ENCODE measurements around the gene EMSY. TPM values are rescaled to one million over a fixed set of nuclear protein-coding genes. Genes with fewer than 3 reads are reported as not detected.

Gene EMSY
- total RNA-seq, 1 donor from 2014 or later: 28.9 TPM

DNA sequence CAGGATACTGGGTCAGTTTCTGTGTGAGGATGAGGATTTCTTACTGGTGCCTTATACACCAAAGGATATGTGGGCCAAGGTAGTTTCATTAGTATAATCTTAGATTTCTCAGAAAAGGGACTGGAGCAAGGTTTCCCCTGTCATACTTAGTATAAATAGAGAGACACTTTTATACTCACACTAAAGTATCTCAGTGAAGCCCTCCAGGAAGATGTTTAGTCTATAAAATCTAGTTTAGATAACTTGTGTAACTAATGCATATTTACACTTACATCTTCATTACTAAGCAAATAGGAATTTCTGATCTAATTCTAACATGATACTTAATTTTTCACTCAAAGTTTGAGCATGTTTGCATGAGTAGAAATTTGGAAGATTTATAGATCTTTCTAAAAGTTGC, 11.1 kb downstream of the EMSY start:
- FAIRE-seq (no peak), DNase-seq (ENCODE audit: low spot score in 2 of 2) (no peak)

DNA sequence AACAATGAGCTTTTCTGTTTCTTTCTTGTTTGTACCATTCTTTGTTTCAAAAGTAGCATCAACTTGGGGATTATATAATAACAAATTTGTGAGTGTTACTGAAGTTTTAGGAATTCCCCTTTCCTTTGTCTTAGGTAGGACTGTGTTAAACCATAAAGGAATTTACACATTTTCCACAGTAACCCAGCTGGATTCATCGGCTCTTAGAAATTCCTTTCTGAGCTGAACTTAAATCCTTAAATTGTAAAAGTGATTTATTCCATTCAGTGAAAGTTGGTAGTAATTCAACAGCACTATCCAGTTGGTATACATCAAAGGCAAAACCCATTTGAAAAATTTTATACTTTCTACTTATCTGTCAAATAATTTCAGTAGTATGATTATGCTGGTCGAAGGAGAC, 11.8 kb downstream of the EMSY start:
- FAIRE-seq (no peak), DNase-seq (ENCODE audit: low spot score in 2 of 2) (no peak)

DNA sequence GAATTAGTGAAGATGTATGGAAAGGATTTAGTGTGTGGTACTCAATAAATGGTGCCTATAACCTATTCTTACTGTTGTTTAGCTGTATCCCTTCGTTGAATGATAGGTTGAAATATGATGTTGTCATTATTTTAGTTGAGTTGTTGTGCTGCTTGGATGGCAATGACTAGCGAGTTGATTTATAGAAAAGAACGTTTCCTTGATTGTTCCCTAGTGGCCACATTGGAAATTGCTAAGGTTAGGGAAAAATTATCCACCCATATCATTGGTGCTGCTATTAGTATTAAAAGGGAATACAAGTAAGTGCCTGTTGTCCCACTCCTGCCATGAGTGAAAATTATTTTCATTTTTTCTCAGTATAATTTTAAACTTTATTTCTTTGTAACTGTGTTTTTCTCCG, 14.5 kb downstream of the EMSY start:
- FAIRE-seq (no peak), DNase-seq (ENCODE audit: low spot score in 2 of 2) (no peak)

DNA sequence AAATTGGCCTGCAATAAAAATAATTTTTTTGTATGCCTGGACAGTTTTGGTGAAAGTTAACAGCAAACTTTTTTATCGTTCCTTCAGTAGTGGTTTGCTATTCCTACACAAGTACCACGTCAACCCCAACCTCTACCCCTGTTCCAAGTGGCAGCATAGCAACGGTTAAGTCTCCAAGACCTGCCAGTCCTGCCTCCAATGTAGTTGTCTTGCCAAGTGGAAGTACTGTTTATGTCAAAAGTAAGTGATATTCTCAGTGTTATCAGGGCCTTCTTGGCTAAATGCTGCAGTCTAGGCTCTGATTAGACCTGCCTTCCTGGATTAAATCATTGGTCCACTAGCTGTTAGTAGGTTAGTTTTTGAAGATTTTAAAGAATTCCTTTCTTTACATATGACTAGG, 15.0 kb downstream of the EMSY start:
- FAIRE-seq (no peak), DNase-seq (ENCODE audit: low spot score in 2 of 2) (no peak)

DNA sequence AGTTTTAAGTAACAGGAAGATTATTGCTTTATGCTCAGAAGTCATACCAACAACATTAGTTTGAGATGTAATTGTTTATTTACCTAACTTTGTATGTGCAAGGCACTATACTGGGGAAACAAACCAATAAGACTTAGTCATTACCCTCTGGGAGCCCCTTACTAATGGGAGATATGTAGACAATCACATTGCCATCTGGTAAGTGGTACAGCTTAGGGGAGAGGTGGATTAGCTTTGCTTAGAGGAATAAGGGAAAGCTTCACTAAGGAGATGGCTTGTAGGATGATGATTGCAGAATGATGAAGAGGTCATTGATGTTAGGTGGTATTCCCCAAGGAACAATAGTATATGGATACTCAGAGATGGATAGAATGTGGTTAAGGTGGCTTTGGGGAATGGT, 17.5 kb downstream of the EMSY start:
- FAIRE-seq (no peak), DNase-seq (ENCODE audit: low spot score in 2 of 2) (no peak)

DNA sequence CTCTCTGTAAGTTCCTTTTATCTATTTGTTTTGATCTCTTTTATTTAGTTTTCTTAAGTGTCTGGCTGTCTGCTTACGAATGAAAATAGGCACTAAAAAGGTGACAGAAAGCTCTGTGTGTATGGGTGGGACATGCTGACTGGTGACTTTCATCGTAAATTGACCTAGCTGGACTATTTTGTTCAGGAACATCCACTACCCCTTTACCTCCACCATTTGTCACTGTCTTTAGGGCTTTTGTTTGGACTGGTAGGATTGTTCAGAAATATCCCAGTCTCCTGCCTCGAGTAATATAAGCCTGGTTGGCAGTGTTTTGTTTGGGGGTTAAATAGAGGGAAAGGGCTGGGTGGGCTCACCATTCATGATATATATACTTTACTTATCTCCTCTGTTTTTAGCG, 20.9 kb downstream of the EMSY start:
- FAIRE-seq (no peak), DNase-seq (ENCODE audit: low spot score in 2 of 2) (no peak)

DNA sequence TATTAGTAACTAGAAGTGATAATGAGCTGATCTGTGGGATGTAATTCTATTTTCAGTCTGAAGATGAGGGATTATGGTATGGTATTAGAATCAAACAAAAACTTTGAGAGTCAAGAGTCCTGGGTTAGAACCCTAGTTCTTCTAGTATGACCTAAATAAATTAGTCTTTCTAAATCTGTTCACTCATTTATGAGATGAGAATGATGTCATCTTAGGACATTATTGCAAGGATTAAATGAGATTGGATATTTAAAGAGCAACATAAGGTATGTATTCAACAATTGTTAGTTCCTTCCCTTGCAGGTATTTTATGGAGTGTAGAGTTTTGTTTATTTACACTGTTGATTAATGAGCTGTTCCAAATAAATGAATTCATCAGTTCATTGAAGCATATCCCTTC, 21.8 kb downstream of the EMSY start:
- no peak for FAIRE-seq
- DNase-seq (ENCODE audit: low spot score in 2 of 2): no peak

DNA sequence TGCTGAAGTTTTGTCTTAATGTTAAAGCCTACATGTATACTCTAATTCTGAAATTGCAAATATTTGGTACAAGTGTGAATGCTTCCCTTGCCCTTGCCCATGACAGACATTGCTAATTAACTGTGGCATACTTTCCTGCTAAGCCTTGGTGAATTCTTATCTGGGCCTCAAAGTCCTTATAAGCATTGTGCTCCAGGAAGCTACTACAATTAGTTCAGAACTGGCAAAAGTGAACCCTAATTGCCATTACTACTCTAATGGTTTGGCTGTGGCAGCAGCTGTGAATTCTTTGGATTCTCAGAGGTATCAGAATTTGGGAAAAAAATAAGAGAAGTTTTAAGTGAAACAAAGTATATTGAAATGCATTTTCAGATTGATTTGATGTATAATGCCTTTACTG, 24.3 kb downstream of the EMSY start:
- DNase-seq (ENCODE audit: low spot score in 2 of 2) (no peak), FAIRE-seq (no peak)

DNA sequence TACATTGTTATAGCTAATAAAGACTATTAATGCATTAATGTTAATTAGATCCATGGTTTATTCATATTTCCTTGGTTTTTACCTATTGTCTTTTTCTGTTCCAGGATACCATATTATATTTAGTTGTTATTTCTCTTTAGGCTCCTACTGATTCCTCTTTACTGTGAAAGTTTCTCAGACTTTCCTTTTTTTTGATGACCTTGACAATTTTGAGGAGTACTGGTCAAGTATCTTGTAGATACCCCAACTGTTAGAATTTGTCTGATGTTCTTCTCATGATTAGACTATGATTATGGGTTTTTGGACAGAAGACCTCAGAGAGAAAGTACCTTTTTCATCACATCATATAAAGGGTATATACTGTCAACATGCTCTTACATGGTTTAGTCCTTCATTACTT, 26.6 kb downstream of the EMSY start:
- FAIRE-seq: no peak

DNA sequence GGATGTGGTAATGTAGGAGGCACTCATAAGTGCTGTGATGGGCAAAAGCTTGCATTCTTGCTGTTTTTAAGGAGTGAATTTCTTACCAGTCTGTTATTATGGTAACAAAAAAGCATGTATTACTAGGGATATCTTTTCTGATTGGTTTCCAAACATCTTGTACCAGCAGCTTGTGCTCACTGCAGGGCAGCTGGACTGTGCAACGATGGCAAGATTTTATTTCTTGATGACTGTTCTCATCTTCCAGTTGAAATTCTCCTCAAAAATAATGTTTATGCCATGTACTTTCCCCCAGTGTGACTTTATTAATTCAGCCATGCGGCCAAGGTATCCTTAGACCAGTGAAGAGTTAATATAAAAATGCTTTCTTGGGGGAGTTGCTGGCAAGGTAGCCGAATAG, 35.4 kb downstream of the EMSY start:
- DNase-seq (ENCODE audit: low spot score in 2 of 2) (no peak), FAIRE-seq (no peak)

More for the DNA sequence above, 26.6 kb downstream of the EMSY start:
- DNase-seq (ENCODE audit: low spot score in 2 of 2): no peak

DNA sequence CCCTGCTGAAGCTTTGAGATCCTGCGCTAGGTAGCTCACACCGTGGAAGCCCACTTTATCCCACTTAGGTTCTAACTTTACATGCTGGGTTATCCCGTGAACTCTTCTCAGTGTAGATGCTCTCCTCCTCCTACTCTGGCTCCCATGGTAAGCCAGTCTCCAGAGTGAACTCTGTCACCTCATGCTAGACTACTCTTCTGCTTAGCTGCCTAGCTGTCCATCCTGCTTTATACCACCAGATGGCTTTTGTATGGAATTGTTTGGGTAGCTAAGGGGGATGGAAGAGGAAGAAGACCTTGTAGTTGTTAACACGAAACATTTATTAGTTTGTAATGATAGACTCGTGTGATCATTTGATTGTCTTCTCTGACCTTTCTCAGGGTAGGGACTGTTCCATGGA, 46.8 kb downstream of the EMSY start:
- DNase-seq (ENCODE audit: low spot score in 2 of 2) (no peak), FAIRE-seq (no peak)

DNA sequence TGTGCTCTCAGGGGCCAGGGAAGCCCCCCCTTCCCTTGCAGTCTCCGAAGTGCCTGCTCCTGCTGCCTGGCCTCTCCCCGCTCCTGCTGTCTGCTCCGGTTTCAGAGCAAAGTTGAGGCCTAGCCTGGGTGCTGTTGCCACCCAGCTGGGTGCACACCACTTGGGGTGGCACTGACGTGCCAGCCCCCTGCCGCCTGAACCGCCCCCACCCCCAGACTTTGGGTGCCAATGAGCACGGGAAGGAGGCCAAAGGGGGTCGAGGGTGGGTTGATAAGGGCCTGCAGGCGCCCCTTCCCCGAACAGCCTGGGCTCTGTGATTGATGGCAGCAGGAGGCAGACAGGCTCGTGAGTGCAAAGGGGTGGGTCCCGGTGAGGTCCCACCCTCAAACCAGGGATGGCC, 48.2 kb downstream of the EMSY start:
- DNase-seq (ENCODE audit: low spot score in 2 of 2) (no peak), FAIRE-seq (no peak)

DNA sequence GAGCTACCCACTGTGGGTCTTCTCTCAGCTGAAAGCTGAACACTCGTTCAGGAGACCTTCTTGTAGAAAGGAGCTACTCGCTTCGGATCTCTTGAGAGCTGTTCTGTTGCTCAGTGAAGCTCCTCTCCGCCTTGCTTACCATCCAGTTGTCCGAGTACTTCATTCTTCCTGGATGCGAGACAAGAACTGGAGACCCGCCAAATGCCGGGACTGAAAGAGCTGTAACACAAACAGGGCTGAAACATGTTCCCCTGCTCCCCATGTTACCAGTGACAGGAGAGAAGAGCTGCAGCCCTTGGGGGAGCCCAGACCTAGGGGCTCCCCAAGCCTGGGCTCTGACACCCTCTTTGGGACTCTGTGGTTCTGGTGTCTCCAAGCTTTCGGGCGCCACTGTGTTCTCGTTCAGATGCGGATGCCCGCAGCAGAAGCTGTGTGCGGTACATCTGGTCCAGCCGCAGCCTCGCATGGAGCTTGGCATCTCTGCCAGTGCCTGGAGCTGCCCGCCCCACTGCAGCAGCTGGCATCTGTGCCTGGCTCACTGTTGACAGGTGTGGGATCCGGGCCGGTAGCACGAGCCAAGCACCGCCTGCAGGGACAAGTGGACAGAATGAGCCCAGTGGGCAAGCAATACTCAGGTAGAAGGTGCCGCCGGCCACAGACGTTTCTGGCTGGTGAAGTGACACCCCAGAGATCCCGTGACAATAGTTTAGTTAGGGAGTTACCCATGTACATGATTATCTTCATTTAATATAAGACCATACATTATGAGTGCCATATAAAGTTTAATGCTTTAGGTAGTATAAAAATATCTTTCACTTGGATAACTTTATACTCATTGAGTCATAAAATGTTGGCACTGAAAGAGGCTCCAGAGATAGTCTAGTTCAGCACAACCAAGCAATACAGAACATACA, 49.1 kb downstream of the EMSY start:
- DNase-seq (ENCODE audit: low spot score in 2 of 2) (no peak), FAIRE-seq (no peak)

DNA sequence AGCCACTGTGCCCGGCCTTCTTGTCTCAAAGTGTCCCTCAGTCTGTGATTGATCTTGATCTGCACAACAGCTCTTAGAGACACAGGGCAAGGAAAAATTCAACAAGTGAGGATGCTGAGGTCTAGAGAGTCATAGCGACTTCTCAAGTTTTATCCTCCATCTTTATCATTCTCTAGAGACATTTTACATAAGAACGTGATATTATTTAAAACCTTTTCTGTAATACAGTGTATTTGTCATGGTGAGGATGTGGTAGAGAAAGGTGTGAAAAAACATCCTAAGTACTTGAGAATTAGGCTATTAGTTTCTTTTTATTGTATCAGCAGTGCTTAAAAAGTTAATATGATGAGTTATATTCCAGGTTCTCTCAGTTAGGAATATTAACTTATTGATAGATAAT, 50.2 kb downstream of the EMSY start:
- FAIRE-seq: no peak

DNA sequence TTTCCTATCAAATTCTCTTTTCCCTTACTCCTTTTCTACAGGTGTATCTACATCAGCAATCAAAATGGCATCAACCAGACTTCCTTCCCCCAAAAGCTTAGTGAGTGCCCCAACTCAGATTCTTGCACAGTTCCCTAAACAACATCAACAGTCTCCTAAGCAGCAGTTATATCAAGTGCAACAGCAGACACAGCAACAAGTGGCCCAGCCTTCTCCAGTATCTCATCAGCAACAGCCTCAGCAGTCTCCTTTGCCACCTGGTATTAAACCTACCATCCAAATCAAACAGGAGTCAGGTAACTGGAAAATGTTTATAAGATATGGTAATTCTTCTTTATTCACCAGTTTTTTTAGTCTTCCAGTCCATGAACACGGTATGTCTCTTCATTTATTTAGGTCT, 51.4 kb downstream of the EMSY start:
- DNase-seq (ENCODE audit: low spot score in 2 of 2) (no peak), FAIRE-seq (no peak)

More for the DNA sequence above, 50.2 kb downstream of the EMSY start:
- DNase-seq (ENCODE audit: low spot score in 2 of 2): no peak

DNA sequence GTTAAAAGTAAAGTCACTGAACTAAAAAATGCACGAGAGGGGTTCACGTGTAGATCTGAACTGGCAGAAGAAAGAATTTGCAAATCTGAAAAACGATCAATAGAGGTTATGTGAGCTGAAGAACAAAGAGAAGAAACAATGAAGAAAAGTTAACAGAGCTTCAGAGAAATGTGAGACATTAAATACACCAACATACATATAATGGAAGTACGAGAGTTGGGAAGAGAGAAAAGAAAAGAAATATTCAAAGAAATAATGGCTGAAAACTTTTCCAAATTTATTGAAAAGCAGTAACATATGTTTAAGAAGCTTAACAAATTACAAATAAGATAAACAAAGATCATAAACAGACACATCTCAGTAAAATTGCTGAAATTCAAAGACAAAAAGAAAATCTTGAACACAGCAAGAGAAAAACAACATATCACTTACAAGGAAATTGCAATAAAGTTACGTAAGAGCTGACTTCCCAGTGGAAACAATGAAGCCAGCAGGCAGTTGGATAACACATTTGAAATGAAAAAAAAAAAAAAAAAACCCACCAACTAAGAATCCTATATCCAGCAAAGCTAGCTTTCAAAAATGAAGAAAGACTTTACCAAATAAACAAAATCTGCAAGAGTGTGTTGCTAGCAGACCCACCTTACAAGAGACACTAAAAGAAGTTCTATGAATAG, 56.8 kb downstream of the EMSY start:
- FAIRE-seq (no peak), DNase-seq (ENCODE audit: low spot score in 2 of 2) (no peak)

DNA sequence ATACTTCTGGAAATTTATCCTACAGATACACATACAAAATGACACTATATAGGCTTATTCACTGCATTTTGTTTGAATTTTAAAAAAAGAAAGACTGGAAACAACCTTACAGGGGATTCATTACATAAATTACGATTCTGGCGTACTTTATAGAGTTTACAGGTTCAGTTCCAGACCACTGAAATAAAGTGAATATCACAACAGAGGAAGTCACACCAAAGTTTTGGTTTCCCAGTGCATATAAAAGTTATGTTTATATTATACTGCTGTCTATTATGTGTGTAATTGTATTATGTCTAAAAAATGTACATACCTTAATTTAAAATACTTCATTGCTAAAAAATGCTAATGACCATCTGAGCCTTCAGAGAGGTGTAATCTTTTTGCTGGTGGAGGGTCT, 62.0 kb downstream of the EMSY start:
- DNase-seq (ENCODE audit: low spot score in 2 of 2) (no peak), FAIRE-seq (no peak)

DNA sequence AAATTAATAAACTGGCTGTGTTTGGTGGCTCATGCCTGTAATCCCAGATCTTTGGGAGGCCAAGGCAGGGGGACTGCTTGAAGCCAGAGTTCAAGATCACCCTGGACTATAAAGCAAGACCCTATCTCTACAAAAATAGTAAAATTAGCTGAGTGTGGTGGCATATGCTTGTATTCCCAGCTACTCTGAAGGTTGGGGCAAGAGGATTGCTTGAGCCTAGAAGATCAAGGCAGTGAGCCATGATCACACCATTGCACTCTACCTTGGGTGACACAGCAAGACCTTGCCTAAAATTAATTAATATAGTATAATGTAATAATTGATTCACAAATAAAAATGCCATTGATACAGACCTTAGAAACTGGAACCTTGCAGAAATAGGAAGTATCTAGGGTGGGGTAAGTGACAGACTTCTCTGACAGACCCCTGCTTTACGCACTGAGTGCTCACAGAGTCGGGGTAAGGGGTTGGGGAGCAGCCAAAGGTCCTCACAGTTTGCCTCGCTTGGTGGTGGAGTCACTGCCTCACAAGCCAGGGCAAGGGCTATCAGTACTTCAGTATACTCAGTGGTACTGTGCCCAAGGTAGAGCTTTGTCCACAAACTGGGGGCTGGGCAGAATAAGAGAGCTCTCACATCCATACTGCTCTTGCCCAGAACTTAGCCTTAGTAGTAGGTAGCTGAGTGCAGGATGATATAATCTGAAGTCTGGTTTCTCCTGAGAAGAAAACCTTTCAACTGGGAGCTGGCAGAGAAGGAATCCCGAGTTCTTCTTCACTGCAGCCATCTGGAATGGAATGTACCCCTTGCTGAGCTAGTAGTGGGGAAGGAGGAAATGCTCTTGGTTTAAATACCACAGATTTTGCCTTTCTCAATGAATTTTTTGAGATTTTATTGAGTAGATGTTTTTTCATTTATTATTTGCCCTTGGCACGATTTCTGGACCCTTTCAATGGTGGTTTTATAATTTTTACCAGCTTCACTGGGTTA, 65.5 kb downstream of the EMSY start:
- FAIRE-seq (no peak), DNase-seq (ENCODE audit: low spot score in 2 of 2) (no peak)

DNA sequence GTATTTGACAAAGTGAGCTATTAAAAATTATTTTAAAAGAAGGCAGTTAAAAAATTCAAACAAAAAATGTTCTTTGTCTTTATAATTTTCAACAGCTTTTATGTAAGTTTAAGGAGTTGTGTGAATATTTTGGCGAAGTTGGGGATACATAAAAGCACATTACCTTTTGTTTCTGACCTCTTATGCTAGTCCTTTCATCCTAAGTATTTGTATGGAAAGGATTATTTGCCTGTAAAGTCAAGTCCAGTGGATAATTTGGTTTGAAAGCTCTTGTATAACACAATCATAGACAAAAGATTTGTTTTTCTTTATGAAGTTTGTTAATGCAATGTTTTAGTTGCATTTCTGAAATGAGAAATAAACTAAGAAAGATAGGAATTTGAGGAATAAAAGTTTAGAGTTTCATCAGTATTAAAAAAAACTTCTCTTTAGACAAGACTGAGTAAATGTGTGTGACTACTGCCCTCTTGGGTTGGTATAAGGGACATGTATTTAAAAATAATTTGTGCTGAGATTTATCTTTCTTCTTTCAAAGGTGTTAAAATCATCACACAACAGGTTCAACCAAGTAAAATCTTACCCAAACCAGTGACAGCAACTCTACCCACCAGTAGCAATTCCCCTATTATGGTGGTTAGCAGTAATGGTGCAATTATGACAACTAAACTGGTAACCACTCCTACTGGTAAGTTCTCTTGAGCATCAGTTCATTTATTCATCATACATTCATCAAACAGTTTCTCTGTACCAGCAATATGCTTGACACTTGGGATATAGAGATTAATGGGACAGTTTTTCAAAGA, 68.2 kb downstream of the EMSY start:
- FAIRE-seq: peak; percentile 24
- DNase-seq (ENCODE audit: low spot score in 2 of 2): no peak

DNA sequence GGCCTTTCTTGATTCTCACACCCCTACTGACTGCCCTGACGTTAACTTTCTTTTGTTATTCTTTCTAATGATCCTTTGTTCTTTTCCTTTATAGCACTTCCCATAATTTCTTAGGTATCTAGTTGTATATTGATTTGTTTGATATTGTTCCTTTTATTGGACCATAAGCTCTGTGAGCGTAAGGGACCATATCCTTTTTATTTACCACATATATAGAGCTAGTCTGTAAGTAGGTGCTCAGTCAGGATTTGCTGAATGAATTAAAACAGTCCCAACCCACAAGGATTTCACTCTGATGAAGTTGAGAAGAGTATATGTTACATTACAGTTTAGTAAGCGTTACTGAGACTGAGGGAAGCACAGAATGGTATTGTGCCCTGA, 68.8 kb downstream of the EMSY start:
- DNase-seq (ENCODE audit: low spot score in 2 of 2) (no peak), FAIRE-seq (no peak)

All from frontal cortex (tissue), 4 donors.